HCT116 (cell line): ENCODE results near the gene ATP6V1G3. TPM values are rescaled to one million over a fixed set of nuclear protein-coding genes. Genes with fewer than 3 reads are reported as not detected.
"Not testable (repeated sequence)": the region's sequence is repeated elsewhere in the genome, so short reads cannot be mapped to it uniquely, and the experiment has no call there.

ENCODE experiments used
- ATAC-seq: fragments of 200-7000 bp; cut with Tn5 transposase; 2 replicates; pipeline ENCODE4 v1.9.1; 2020; ENCODE audit warnings: mild to moderate bottlenecking, moderate library complexity
- BruUV-seq: library from RNA; stranded (reverse); fragments of 400-500 nt; replicated peaks from 2 replicates; lab custom pipeline; 2021; lab: Mats Ljungman, UMichigan
- CTCF ChIA-PET: fragments of 300-600 bp; sonication (Branson Sonifier 250); formaldehyde crosslinking; loops from one replicate; lab custom pipeline; 2021; ENCODE audit warnings: antibody characterized with exemption; lab: Charles Lee
- POLR2A ChIA-PET: fragments of 300-600, 350-600 bp; sonication (Branson Sonifier 250); formaldehyde crosslinking; loops from one replicate; lab custom pipeline; 2021; ENCODE audit warnings: antibody characterized with exemption; lab: Charles Lee
- RAD21 ChIA-PET, 2 experiments: fragments of 300-600 bp; sonication (Branson Sonifier 250); formaldehyde crosslinking; loops; one replicate each; lab custom pipeline; 2023; ENCODE audit warnings: low total read pairs in 2 of 2; ENCODE audit not compliant: uncharacterized antibody in 2 of 2, unreplicated experiment in 2 of 2, low non-redundant PET in 1 of 2; lab: Charles Lee
- DNase-seq: peaks from one replicate; pipeline ENCODE4 v3.0.0-alpha.2; 2010; ENCODE audit warnings: low read depth, low spot score
- H2AFZ ChIP-seq: fragments of 200-600 bp; shearing (Covaris generic), sonication (generic); 2 replicates; pipeline ENCODE4 v1.6.1; 2017; ENCODE audit warnings: low read depth, mixed run types, mixed read lengths, antibody characterized with exemption, low read length; ENCODE audit not compliant: poor library complexity, severe bottlenecking
- H3K27ac ChIP-seq: 2 replicates; pipeline ENCODE4 v1.5.1; 2012; ENCODE audit warnings: low read depth, low read length
- H3K27me3 ChIP-seq: fragments of 200-600 bp; sonication (generic); 2 replicates; pipeline ENCODE4 v1.6.1; 2016; ENCODE audit warnings: mixed run types, low read length, mixed read lengths; ENCODE audit not compliant: insufficient read depth
- H3K36me3 ChIP-seq, 2 experiments: fragments of 200-500 bp in 1 of 2; fragments of 200-600 bp in 1 of 2; sonication (Bioruptor generic) in 1 of 2; sonication (generic) in 1 of 2; 2 replicates each; pipeline versions ENCODE4 v1.5.1 to v1.6.1; 2014 to 2016; ENCODE audit warnings: low read length in 2 of 2, inconsistent platforms in 1 of 2, mixed read lengths in 1 of 2, mixed run types in 1 of 2; ENCODE audit not compliant: insufficient read depth in 2 of 2, control insufficient read depth in 1 of 2
- H3K4me1 ChIP-seq, 2 experiments: fragments of 200-600 bp in 1 of 2; sonication (generic) in 1 of 2; 2 replicates each; pipeline versions ENCODE4 v1.5.1 to v1.6.1; 2012 to 2017; ENCODE audit warnings: low read length in 2 of 2, inconsistent platforms in 1 of 2, mild to moderate bottlenecking in 1 of 2, mixed read lengths in 1 of 2, mixed run types in 1 of 2, moderate library complexity in 1 of 2; ENCODE audit not compliant: insufficient read depth in 2 of 2, control insufficient read depth in 1 of 2
- H3K4me2 ChIP-seq: fragments of 200-600 bp; sonication (generic); 2 replicates; pipeline ENCODE4 v1.6.1; 2017; ENCODE audit warnings: mixed run types, low read length, mixed read lengths
- H3K4me3 ChIP-seq, 2 experiments: fragments of 200-600 bp in 1 of 2; sonication (generic) in 1 of 2; replicated peaks in 1 of 2; 2 replicates each; pipeline ENCODE4 v1.5.1; 2011 to 2016; ENCODE audit warnings: low read length in 2 of 2, control low read depth in 1 of 2, low read depth in 1 of 2, mild to moderate bottlenecking in 1 of 2, mixed read lengths in 1 of 2, mixed run types in 1 of 2
- H3K79me2 ChIP-seq: fragments of 200-600 bp; sonication (generic); 2 replicates; pipeline ENCODE4 v1.6.1; 2017; ENCODE audit warnings: mild to moderate bottlenecking, mixed run types, low read length, moderate library complexity, mixed read lengths; ENCODE audit not compliant: insufficient read depth
- H3K9ac ChIP-seq: fragments of 200-600 bp; sonication (generic); 2 replicates; pipeline ENCODE4 v1.6.1; 2016; ENCODE audit warnings: low read length, mixed read lengths
- H3K9me2 ChIP-seq: fragments of 200-600 bp; sonication (generic), shearing (Covaris generic); 2 replicates; pipeline ENCODE4 v1.6.1; 2017; ENCODE audit warnings: mixed run types, mild to moderate bottlenecking, moderate library complexity; ENCODE audit not compliant: insufficient read depth
- H3K9me3 ChIP-seq, 2 experiments: fragments of 200-500 bp in 1 of 2; fragments of 200-600 bp in 1 of 2; sonication (Bioruptor generic) in 1 of 2; sonication (generic) in 1 of 2; 2 replicates each; pipeline ENCODE4 v1.6.1; 2014 to 2017; ENCODE audit warnings: low read length in 2 of 2, mixed read lengths in 2 of 2, inconsistent platforms in 1 of 2, low read depth in 1 of 2, mild to moderate bottlenecking in 1 of 2, mixed run types in 1 of 2, moderate library complexity in 1 of 2; ENCODE audit not compliant: control insufficient read depth in 1 of 2, insufficient read depth in 1 of 2
- H4K20me1 ChIP-seq: fragments of 200-600 bp; sonication (generic), shearing (Covaris generic); 2 replicates; pipeline ENCODE4 v1.6.1; 2017; ENCODE audit warnings: mixed run types, mild to moderate bottlenecking, moderate library complexity; ENCODE audit not compliant: insufficient read depth
- CBX3 ChIP-seq: IDR thresholded peaks from 2 replicates; pipeline ENCODE4 v1.6.1; 2012; ENCODE audit warnings: low read depth
- FOSL1 ChIP-seq: IDR thresholded peaks from 2 replicates; pipeline ENCODE4 v1.6.1; 2012; ENCODE audit warnings: low read depth
- JUND ChIP-seq: IDR thresholded peaks from 2 replicates; pipeline ENCODE4 v1.6.1; 2012
- RAD21 ChIP-seq: IDR thresholded peaks from 2 replicates; pipeline ENCODE4 v1.6.1; 2012; ENCODE audit warnings: low read depth, mild to moderate bottlenecking
- TCF7L2 ChIP-seq: IDR thresholded peaks from 2 replicates; pipeline ENCODE4 v1.7.0; 2011; ENCODE audit warnings: borderline replicate concordance, inconsistent platforms; ENCODE audit not compliant: insufficient read depth, insufficient read length; ENCODE audit errors: extremely low read depth
- YY1 ChIP-seq: IDR thresholded peaks from 2 replicates; pipeline ENCODE4 v1.6.1; 2011; ENCODE audit warnings: low read length, low read depth, moderate library complexity, mild to moderate bottlenecking; ENCODE audit not compliant: insufficient replicate concordance; ENCODE audit errors: extremely low read depth
- ZFX ChIP-seq: fragments of 450-650 bp; IDR thresholded peaks from 2 replicates; pipeline ENCODE4 v1.6.1; 2017
- ZNF274 ChIP-seq: fragments of 200-500 bp; sonication (Bioruptor generic); IDR thresholded peaks from 2 replicates; pipeline ENCODE4 v1.6.1; 2014; ENCODE audit warnings: mild to moderate bottlenecking, low read depth, low read length, inconsistent platforms
- intact Hi-C: fragments of 100-400 bp; cut with micrococcal nuclease; formaldehyde crosslinking; loops from 2 replicates; pipeline ENCODE4 v1.10.0; 2022
- total RNA-seq: library from RNA; stranded (reverse); gene quantifications from one replicate; pipeline ENCODE4 v1.2.1, GENCODE V29; 2021; ENCODE audit not compliant: unreplicated experiment
- TF ChIP-seq, protein P1 (sequence below): IDR thresholded peaks from 2 replicates; pipeline ENCODE4 v1.6.1; 2012
- TF ChIP-seq, protein P2 (sequence below): IDR thresholded peaks from 2 replicates; pipeline ENCODE4 v1.6.1; 2011; ENCODE audit warnings: mild to moderate bottlenecking, low read length, moderate library complexity; ENCODE audit not compliant: insufficient replicate concordance; ENCODE audit errors: extremely low read depth
- TF ChIP-seq, protein P3 (sequence below): IDR thresholded peaks from 2 replicates; pipeline ENCODE4 v1.6.1; 2012
- TF ChIP-seq, protein P4 (sequence below), 3 experiments: fragments of 200-600 bp in 1 of 3; sonication (generic) in 1 of 3; IDR thresholded peaks in 2 of 3; conservative IDR thresholded peaks in 1 of 3; 2 replicates each; pipeline ENCODE4 v1.5.1; 2012 to 2017; ENCODE audit warnings: low read depth in 2 of 3, low read length in 2 of 3, antibody characterized with exemption in 1 of 3, borderline replicate concordance in 1 of 3, control low read depth in 1 of 3, mild to moderate bottlenecking in 1 of 3, mixed read lengths in 1 of 3, mixed run types in 1 of 3, moderate library complexity in 1 of 3; ENCODE audit not compliant: insufficient read depth in 1 of 3

The ATP6V1G3 gene
- total RNA-seq, 1 experiment from 2014 or later, result not detected

DNA sequence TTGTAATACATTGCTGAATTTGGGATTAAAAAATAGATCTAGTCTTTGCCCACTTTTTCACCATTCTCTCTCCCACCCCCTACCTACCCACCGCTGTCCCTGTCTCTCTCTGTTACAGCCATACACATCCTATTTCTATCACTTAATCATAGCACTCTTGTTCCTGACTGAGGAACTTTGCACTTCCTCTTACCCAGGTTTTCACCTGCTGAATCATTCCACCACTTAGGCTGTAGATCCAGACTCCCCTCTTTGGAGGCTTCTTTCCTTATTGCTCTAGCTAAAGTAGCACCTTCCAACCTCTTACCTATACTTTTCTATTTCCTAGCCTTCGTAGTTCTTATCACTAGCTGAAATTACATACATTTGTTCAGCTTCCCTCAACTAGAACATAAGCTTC is 59.6 kb downstream of the ATP6V1G3 start:
- RAD21 ChIA-PET, result no interaction called here
- H3K9me3 ChIP-seq, result no peaks in the 10 kb centered on the region
- H3K79me2 ChIP-seq, result no peaks in the 10 kb centered on the region
- ATAC-seq (no peak), DNase-seq (no peak)
- no peak overlapping the region for H2AFZ ChIP-seq
- no peaks in the 10 kb centered on the region for H4K20me1 ChIP-seq
- H3K4me2 ChIP-seq, result no peak overlapping the region
- H3K27ac ChIP-seq, result no peak overlapping the region
- TF ChIP-seq CBX3, result no peak
- no peak for TF ChIP-seq RAD21
- no peak for TF ChIP-seq ZNF274
- no peak for TF ChIP-seq JUND
- TF ChIP-seq, protein P1, sequence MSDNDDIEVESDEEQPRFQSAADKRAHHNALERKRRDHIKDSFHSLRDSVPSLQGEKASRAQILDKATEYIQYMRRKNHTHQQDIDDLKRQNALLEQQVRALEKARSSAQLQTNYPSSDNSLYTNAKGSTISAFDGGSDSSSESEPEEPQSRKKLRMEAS, result no peak
- TF ChIP-seq, protein P2, sequence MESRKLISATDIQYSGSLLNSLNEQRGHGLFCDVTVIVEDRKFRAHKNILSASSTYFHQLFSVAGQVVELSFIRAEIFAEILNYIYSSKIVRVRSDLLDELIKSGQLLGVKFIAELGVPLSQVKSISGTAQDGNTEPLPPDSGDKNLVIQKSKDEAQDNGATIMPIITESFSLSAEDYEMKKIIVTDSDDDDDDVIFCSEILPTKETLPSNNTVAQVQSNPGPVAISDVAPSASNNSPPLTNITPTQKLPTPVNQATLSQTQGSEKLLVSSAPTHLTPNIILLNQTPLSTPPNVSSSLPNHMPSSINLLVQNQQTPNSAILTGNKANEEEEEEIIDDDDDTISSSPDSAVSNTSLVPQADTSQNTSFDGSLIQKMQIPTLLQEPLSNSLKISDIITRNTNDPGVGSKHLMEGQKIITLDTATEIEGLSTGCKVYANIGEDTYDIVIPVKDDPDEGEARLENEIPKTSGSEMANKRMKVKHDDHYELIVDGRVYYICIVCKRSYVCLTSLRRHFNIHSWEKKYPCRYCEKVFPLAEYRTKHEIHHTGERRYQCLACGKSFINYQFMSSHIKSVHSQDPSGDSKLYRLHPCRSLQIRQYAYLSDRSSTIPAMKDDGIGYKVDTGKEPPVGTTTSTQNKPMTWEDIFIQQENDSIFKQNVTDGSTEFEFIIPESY, result no peak
- no peak for TF ChIP-seq TCF7L2
- no peak for TF ChIP-seq YY1
- TF ChIP-seq ZFX, result no peak
- TF ChIP-seq, protein P3, sequence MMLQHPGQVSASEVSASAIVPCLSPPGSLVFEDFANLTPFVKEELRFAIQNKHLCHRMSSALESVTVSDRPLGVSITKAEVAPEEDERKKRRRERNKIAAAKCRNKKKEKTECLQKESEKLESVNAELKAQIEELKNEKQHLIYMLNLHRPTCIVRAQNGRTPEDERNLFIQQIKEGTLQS, result no peak
- TF ChIP-seq, protein P4, sequence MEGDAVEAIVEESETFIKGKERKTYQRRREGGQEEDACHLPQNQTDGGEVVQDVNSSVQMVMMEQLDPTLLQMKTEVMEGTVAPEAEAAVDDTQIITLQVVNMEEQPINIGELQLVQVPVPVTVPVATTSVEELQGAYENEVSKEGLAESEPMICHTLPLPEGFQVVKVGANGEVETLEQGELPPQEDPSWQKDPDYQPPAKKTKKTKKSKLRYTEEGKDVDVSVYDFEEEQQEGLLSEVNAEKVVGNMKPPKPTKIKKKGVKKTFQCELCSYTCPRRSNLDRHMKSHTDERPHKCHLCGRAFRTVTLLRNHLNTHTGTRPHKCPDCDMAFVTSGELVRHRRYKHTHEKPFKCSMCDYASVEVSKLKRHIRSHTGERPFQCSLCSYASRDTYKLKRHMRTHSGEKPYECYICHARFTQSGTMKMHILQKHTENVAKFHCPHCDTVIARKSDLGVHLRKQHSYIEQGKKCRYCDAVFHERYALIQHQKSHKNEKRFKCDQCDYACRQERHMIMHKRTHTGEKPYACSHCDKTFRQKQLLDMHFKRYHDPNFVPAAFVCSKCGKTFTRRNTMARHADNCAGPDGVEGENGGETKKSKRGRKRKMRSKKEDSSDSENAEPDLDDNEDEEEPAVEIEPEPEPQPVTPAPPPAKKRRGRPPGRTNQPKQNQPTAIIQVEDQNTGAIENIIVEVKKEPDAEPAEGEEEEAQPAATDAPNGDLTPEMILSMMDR (IDR thresholded peaks at IDR 0.05 in 2 of 3, conservative IDR thresholded peaks at IDR 0.05 in 1 of 3; ENCODE audit: borderline replicate concordance in 1 of 3, insufficient read depth in 1 of 3, low read depth in 2 of 3, low read length in 2 of 3), result no peak
- TF ChIP-seq FOSL1, result no peak
- intact Hi-C loops, result no loop called here
- no TSS peak for BruUV-seq
- H3K4me1 ChIP-seq, result no peaks in the 10 kb centered on the region
- CTCF ChIA-PET, result no interaction called here
- no peak overlapping the region for H3K4me3 ChIP-seq
- POLR2A ChIA-PET, result no interaction called here
- no peaks in the 10 kb centered on the region for H3K36me3 ChIP-seq
- no peaks in the 10 kb centered on the region for H3K9me2 ChIP-seq
- H3K27me3 ChIP-seq, result no peaks in the 10 kb centered on the region
- H3K9ac ChIP-seq, result no peak overlapping the region

DNA sequence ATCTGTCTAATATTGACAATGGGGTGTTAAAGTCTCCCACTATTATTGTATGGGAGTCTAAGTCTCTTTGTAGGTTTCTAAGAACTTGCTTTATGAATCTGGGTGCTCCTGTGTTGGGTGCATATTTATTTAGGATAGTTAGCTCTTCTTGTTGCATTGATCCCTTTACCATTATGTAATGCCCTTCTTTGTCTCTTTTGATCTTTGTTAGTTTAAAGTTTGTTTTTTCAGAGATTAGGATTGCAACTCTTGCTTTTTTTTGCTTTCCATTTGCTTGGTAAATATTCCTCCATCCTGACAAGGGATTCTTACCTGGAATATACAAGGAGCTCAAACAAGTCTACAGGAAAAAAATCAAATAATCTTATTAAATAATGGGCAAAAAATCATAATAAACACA is 63.1 kb downstream of the ATP6V1G3 start:
- intact Hi-C loops, CTCF ChIA-PET, H4K20me1 ChIP-seq: not testable (repeated sequence)

More for the DNA sequence above, 63.1 kb downstream of the ATP6V1G3 start:
- H3K9ac ChIP-seq, RAD21 ChIA-PET, POLR2A ChIA-PET, H3K4me2 ChIP-seq, H3K9me2 ChIP-seq, H3K9me3 ChIP-seq, H3K4me3 ChIP-seq, ATAC-seq, H3K27ac ChIP-seq, H3K4me1 ChIP-seq, H2AFZ ChIP-seq, H3K36me3 ChIP-seq, H3K79me2 ChIP-seq, BruUV-seq, H3K27me3 ChIP-seq, DNase-seq: not testable (repeated sequence)
